Activated CD8-positive, alpha-beta memory T cell treated with anti-CD3 and anti-CD28 coated beads for 4 hours (primary cell): ENCODE data around the gene SF3B4.
"Not testable (repeated sequence)": the region's sequence is repeated elsewhere in the genome, so short reads cannot be mapped to it uniquely, and the experiment has no call there.

Experiments used
- DNase-seq, 2 donors: peaks; one replicate each; pipeline ENCODE4 v3.0.0-alpha.2; 2020; ENCODE audit warnings: low read depth in 2 of 2

Gene SF3B4

DNA sequence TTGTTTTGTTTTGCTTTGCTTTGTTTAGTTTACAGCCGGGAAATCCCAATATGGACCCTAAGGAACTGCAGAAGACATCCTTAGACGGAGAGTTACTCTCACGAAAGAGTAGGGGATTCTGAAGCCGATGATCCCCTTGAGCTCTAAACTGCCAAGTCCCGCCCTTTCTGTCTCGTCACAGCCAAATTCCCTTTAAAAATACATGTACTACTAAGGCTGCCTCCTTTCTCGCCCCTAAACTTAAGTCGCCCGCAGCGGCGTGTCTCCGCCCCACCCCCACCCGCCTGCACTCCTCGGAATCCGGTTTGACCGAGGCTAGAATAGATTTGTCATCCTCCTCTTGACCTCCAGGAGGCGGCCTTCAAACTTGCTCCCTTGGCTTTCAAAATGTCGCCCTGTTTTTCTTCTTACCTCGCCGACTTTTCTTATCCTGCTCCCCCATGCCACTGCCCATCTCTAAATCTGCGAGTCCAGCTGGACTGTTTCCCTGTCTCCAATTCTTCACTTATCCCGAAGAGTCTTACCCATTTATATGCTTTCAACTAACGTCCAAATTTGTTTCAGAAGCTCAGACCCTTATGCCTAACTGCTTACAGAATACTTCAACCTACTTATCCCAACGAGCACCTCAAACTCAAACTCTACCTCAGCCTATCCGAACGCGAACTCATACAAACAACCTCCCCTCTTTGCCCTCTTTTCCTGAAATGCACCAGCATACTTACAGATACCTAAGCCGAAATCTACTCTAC is 39.2 kb downstream of the SF3B4 start:
- DNase-seq, result peak; percentile 24 to 50

DNA sequence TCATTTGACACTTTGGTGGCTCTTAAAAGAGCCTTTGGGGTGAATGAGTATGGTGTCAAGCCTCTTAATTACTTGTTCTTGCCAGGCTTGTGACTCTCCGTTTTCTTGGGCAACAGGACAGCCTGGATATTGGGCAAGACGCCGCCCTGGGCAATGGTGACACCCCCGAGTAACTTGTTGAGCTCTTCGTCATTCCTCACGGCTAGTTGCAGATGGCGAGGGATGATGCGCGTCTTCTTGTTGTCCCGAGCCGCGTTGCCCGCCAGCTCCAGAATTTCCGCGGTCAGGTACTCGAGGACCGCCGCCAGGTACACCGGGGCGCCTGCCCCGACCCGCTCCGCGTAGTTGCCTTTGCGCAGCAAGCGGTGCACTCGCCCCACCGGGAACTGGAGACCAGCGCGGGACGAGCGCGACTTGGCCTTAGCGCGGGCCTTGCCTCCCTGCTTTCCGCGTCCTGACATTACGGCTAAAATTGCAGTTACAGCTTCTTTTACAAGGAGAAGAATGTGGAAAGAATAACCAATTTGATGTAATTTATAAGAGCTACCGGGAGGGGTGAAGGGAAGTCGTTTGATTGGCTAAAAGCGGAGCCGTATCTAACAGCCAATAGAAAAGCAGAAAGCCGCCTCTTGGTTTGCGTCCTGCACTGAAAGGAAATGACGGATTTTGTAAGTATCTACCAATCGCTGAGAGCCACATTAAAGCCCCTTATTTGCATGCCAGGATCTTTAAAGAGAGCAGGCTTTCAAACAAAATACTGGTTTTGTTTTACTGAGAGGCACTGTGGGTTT is 40.0 kb downstream of the SF3B4 start:
- DNase-seq, result peak; percentile 41 to 62

DNA sequence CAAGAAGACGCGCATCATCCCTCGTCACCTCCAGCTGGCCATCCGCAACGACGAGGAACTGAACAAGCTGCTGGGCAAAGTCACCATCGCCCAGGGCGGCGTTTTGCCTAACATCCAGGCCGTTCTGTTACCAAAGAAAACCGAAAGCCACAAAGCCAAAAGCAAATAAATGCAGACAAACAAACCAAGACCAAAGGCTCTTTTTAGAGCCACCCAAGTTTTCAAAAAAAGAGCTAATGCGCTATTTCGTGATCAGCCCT is 40.5 kb downstream of the SF3B4 start:
- not testable (repeated sequence) for DNase-seq

DNA sequence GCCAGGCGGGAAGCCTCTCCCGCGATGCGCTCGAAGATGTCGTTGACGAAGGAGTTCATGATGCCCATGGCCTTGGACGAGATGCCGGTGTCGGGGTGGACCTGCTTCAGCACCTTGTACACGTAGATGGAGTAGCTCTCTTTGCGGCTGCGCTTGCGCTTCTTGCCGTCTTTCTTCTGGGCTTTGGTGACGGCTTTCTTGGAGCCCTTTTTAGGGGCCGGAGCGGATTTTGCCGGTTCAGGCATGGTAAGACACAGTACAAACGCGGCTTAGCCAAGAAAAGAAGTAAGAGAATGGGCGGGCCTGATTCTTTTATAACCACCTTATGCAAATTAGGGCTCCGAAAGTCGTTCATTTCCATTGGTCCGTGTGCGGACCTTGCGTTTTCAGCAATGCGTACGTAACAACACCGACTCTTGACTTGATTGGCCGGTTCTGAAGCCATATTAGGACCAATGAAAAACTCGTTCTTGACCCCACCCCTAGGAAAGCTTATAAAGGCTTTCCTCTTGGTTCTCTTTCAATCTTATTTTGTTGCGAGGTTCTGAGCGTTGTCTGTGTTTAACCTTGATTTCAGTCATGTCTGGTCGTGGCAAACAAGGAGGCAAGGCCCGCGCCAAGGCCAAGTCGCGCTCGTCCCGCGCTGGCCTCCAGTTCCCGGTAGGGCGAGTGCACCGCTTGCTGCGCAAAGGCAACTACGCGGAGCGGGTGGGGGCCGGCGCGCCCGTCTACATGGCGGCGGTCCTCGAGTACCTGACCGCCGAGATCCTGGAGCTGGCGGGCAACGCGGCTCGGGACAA is 41.0 kb downstream of the SF3B4 start:
- peak; percentile 66 to 79 for DNase-seq

DNA sequence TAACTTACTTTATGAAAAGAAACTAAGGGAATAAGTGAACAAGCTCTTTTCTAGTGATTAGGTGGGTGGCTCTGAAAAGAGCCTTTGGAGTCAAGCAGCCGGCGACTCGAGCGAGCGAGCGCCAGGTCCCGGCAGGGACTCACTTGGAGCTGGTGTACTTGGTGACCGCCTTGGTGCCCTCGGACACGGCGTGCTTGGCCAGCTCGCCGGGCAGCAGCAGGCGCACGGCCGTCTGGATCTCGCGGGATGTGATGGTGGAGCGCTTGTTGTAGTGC is 41.5 kb downstream of the SF3B4 start:
- DNase-seq, result not testable (repeated sequence)

DNA sequence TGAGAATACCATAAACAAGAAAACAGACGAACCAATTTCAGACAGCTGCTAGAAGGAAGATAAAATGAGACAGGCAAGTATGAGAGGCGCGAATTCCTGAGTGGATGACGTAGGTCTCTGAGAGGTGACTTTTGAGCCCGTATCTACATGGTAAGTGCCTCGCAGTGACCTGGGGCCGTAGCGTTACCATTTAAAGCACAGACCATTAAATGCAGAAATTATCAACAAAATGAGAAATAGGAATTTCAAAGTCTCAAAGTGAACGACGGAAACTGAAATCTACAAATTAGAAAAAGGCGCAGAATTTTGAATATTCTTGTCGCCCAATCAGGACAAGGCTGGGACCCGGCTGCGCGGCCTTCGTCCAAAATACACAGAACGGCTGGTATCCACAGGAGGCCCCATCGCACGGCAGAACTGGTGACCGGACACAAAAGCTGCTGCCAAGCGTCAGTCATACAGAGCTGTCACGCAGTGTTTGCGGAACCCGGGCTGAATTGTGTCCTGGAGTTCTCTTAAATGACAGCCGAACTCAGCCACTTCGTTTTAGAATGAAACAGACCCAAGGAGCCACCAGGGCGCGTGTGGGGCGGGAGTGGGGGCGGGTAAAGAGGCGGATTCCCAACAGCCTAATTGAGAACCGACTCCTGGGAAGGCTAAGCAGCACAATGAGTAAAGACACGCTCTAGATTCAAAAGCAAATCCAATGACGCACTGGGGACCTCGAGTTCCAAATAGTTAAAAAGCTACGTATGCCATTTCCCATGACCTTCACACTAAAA is 42.1 kb downstream of the SF3B4 start:
- DNase-seq, result peak; percentile 27 to 28

DNA sequence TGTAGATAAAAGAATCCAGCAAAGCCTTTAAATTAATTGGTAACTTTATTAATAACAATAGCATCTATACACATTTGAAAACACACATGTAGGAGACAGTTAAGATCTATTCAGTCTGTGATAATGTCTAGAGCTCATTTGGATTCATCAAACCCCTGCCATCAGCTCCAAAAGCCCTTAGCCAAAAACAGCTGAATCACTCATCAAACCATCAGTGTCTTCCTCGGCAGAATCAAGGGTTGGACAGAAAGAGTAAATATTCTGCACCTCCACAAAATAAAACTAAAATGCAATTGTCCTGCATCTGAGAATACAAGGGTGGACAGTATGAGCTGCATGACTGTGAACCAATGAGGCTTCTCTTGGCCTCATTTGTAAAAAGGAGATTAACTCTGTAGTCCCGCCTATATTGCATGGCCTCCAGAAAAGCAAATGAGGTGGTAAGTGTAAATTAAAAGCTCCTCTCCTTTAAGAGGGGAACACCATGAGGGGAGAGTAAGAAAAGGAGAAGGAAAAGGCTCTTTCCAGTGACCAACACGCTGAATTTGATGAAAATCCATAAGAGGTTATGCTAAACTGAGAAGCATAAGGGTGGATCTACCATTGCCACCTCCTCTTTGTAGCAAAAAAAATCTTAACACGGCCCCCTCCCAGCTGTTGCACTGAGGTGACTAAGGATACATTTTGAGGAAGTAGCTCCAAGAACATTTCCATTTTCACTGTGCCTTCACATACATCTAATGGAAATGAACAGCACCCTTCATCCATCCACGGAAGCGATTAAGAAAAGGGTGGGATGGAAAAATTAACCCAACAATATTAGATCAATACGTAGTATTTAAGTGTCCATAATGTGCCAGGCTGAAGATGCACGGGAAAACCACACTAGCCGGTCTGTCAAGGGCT is 42.9 kb downstream of the SF3B4 start:
- no peak for DNase-seq

DNA sequence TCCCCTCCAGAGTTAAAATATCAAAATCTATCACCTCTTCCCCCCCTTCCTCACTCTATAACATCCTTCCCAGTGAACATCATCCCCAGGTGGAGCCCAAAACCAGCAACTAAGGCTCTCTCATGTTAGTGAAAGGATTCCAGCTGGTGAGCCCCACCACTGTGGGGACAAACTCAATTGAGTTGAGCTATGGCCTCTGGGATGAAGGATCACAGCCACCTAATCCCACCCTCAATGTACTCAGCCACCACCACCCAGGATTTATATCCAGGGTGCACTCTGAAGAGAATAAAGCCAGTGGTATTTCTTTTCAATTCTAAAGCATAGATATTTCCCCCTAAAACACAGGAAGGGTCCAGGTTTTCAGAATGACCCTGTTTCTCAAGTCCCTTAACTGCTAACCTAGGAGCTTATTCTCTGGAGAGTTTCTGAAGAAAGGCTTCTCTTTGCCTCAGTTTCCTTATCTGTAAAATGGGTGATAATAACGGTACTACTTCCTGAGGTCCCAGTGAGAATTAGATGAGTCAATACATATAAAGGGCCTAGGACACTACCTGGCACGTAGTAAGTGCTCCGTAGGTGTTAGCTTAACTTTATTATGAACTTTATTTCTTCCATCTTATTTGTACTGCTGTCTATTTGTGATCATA is 43.9 kb downstream of the SF3B4 start:
- no peak for DNase-seq

DNA sequence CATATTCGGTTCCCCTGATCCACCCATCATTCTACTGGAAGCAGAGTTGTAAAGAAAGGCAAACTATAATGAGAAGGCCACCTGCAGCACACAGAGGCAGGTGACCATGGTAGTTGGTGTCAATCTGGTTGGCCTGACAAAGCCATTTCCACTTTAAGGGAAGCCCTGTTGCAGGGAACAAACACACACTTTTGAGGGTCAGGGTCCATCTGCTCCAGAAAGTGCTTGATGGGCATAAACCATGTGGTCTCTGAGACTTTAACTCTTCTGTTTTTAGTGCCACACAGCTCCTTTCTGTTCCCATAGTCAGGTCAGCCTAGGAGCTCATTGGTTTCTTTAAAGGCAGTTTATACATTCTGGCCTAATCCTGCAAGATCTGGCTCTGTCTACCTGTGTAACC is 45.7 kb downstream of the SF3B4 start:
- DNase-seq, result no peak

DNA sequence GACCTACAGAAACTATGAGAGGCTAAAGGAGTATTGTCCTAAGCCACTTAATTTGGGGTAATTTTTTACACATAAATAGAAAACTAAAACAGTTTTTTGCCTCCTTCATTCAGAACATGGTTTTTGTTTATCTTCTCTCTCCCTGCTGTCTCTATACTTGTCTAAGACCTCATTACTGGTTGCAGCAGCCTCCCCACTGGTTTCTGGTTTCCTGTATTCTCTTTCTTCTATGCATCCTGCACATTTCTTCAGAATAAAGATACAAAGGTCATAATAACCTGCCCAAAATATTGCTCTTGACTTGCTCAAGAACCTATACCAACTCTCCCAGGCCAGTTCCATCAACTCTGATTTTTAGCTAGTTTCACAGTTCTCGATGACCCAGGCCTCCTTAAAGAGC is 48.0 kb downstream of the SF3B4 start:
- DNase-seq, result no peak

DNA sequence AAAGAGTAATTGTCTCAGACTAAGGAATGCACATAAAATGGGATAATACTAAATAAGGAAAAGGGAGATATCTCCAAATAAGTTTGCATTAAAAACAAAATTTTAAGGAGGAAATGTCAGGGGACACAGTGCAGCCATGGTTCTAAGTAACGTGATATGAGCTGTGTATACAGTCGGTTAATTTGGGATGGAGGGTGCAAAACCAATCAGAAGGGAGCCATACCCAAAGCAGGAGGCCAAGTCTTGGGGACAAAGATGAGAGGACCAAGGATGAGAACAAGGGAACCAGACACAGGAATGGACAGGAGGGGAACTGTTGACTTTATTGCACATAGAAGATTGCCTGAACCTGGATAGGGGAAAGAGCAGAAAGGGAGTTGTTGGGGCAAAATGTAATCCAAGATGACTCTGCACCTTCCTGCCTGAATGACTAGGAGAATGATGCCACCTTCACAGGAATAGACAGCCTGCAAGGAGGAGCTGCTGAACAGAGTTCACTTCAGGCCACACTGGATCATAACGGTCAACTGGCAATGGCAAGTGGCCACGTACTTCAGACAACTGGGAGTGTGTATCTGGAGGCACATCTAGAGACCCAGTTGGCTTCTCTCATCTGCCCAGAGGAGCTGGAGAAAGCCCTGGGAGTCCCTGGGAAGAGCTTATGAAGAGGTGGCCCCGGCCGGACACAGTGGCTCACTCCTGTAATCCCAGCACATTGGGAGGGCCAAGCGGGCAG is 50.2 kb downstream of the SF3B4 start:
- no peak for DNase-seq
